Large intestine (tissue), 3 donors: Measurements from ENCODE around the gene NEK7. TPM values are rescaled to one million over a fixed set of nuclear protein-coding genes. Genes with fewer than 3 reads are reported as not detected.
"Not testable (repeated sequence)": the region's sequence is repeated elsewhere in the genome, so short reads cannot be mapped to it uniquely, and the experiment has no call there.

ENCODE experiments used
- DNase-seq, 2 donors: peaks; one replicate each; pipeline versions ENCODE4 v3.0.0 to v3.0.0-alpha.2; 2013
- H3K27ac ChIP-seq: one replicate; pipeline ENCODE4 v1.5.1; 2013; ENCODE audit warnings: low read length
- H3K27me3 ChIP-seq: 2 replicates; pipeline ENCODE4 v1.6.1; 2013; ENCODE audit warnings: low read length; ENCODE audit not compliant: control insufficient read depth, insufficient read depth
- H3K36me3 ChIP-seq: 2 replicates; pipeline ENCODE4 v1.6.1; 2013; ENCODE audit warnings: low read length; ENCODE audit not compliant: control insufficient read depth, insufficient read depth
- H3K4me1 ChIP-seq: one replicate; pipeline ENCODE4 v1.6.1; 2013; ENCODE audit warnings: low read length; ENCODE audit not compliant: control insufficient read depth, insufficient read depth
- H3K4me3 ChIP-seq: one replicate; pipeline ENCODE4 v1.5.1; 2013; ENCODE audit warnings: low read length
- H3K9me3 ChIP-seq: one replicate; pipeline ENCODE4 v1.6.1; 2013; ENCODE audit warnings: mild to moderate bottlenecking, low read depth, low read length, moderate library complexity; ENCODE audit not compliant: control insufficient read depth
- WGBS: methylation state at CpG from one replicate; pipeline ENCODE4 v1.1.5; 2013; ENCODE audit warnings: low lambda C conversion rate; ENCODE audit not compliant: insufficient coverage; 5-methylcytosine and 5-hydroxymethylcytosine counted together
- polyA plus RNA-seq: library from polyadenylated mRNA; unstranded; fragments of 120-200 nt; gene quantifications from one replicate; pipeline ENCODE4 v1.2.1, GENCODE V29; 2013

The NEK7 gene
- polyA plus RNA-seq, 1 donor, result 43.2 TPM

DNA sequence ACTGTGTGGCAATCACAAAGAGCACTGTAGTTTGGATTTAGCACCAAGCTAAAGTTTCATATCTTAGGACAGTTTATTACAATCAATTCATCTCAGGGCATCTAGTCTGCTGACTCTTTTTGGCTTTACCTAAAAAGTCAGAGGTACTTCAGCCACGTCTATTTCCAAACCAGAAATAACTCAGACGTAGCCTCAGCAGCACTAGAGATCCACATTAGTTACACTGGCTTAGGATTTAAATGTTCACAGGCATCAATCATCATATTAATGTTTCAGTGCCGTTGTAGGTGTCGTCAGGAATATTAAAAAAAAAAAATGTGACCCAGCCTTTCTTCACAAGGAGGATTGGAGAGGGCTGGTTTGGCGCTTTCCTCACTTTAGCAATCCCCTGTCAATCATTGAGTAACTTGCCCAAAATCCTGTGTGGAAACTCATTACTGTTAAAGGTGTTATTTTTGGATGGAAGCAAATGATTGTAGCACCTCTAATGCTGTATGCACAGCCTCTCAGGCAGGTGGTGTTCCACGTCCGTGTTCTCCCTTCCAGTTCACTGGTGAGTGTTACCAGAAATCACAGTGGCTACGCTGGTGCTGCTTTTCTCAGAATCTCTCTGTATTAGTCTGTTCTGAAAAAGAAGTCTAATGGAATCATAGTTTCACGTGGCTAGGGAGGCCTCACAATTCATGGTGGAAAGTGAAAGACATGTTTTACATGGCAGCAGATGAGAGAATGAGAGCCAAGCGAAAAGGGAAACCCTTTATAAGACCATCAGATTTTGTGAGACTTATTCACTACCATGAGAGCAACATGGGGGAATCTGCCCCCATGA, 45.4 kb downstream of the NEK7 start:
- WGBS, result no CpG with 5 or more reads among the region's 10 CpGs
- no peaks in the 10 kb centered on the region for H3K4me1 ChIP-seq
- H3K9me3 ChIP-seq, result no peaks in the 10 kb centered on the region
- H3K4me3 ChIP-seq, result no peak overlapping the region
- H3K27me3 ChIP-seq, result no peaks in the 10 kb centered on the region
- DNase-seq, result no peak
- H3K27ac ChIP-seq, result no peak overlapping the region
- peaks cover 2% of the 10 kb centered on the region for H3K36me3 ChIP-seq

DNA sequence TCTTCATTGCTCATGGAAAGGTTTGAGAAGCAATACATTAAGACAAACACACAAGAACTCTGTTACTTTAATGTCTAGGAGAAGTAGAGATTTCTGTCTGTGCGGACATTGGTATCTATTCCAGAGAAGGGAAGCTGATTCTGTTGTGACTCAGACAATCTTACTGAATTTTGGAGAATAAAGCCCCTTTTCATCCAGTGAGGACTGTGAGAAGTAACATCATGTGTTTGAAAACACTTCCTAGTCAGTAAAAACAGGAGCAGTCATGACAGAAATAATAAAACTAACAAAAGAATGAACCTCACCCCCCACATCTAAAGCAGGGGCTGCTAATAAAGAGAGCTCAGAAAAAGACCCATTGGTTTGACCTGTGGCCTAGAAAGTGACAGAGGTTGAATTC, 46.6 kb downstream of the NEK7 start:
- no peaks in the 10 kb centered on the region for H3K4me1 ChIP-seq
- peaks cover 2% of the 10 kb centered on the region for H3K36me3 ChIP-seq
- H3K27ac ChIP-seq, result no peak overlapping the region
- no peaks in the 10 kb centered on the region for H3K9me3 ChIP-seq
- WGBS, result 100% methylated on average over 1 of the region's 1 CpG
- no peaks in the 10 kb centered on the region for H3K27me3 ChIP-seq
- no peak overlapping the region for H3K4me3 ChIP-seq
- no peak for DNase-seq

DNA sequence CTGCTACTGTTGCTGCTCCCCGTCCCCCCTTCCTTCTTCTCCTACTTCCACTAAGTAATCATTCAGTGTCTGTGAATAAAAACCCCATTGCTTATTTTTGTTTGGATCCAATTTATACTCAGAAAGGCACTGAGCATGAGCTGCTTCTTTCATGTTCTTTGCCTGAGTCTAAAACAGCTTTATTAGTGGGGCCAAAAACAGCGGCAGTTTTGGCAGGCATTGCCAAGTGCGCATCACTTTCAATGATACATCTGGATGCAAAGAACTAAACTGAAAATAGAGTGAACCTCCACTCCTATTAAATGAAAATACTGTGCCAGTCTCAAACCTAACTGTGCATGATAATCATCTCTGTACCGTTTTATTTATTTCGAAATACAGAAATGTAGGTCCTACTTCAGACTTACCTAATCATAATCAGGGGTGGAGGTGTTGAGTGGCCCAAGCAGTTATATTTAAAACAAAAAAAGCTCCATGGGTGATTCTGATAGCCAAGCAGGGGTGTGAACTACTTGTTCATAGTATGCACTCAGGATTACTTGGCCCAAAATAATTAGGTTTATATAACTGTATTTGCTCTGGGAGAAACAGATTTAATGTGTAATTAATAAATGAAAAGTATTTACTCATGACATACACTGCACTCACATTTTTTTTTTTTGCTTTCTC, 48.4 kb downstream of the NEK7 start:
- no peak for DNase-seq
- Histone ChIP-seq H3K27ac (no peak overlapping the region), H3K9me3 (no peaks in the 10 kb centered on the region), H3K4me3 (no peak overlapping the region), H3K36me3 (peaks cover 2% of the 10 kb centered on the region), H3K27me3 (no peaks in the 10 kb centered on the region), H3K4me1 (no peaks in the 10 kb centered on the region)
- no CpG with 5 or more reads among the region's 5 CpGs for WGBS

DNA sequence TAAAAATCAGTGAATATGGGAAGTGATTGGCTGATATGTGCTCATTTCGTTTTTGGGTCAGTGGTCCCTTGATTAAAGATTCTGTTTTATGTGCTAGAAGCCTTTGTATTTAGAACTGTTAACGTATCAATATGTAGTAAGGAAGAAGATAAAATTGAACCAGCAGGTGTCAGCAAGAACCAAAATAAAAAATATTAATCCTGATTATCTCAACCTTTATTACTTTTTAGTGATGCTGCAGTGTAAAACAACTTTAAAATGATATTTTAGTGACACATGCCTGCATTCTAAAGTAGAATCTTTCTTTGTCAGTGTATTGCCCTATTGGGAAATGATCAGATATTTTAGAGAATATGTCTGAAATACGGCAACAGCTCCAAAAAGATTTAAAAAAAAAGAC, 49.5 kb downstream of the NEK7 start:
- no peak for DNase-seq
- Histone ChIP-seq H3K27ac (no peak overlapping the region), H3K9me3 (no peaks in the 10 kb centered on the region), H3K4me1 (no peaks in the 10 kb centered on the region), H3K4me3 (no peak overlapping the region), H3K27me3 (no peaks in the 10 kb centered on the region), H3K36me3 (peaks cover 2% of the 10 kb centered on the region)
- WGBS, result 77% methylated on average over 2 of the region's 3 CpGs

DNA sequence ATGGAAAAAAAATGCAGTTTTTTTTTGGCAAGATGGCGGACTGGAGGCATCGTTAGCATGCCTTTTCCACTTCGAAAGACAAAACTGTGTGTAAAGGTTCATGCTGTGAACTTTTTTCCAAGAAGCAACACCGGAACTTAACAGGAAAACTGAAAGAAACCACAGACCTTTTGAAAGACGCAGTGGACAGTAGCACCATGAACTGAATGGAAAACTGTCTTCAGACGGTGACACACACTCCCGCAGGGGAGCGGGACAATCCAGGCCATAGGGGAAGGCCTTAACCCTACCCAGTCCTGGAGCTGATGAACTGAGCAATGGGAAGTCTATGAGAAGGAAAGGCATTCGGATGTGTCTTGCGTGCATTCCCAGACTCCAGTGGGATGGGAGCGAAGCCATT, 54.9 kb downstream of the NEK7 start:
- 95% methylated on average over 3 of the region's 11 CpGs for WGBS
- peaks cover 16% of the 10 kb centered on the region for H3K36me3 ChIP-seq
- H3K4me1 ChIP-seq, result no peaks in the 10 kb centered on the region
- DNase-seq, result no peak
- H3K9me3 ChIP-seq, result peaks cover 20% of the 10 kb centered on the region
- no peak overlapping the region for H3K4me3 ChIP-seq
- no peak overlapping the region for H3K27ac ChIP-seq
- no peaks in the 10 kb centered on the region for H3K27me3 ChIP-seq

DNA sequence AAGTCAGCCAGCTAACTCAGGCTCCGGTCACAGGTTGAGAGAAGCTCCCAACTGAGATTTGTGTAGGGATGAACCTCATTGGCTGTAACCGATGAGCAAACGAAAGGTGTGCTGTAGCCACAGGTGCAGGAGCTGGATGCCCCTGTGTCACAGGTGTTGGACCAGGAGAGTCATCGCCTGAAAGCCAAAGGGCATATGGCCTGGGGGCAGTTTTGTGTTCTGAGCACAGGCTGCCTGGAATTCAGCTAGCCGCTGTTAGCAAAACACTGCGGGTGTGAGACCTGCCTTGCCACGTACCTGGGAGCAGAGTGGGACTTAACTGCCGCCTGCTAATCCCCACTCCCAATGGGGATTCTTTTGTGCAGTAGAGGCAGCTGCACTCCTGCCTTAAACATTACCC, 55.3 kb downstream of the NEK7 start:
- WGBS, result no CpG with 5 or more reads among the region's 8 CpGs
- peaks cover 16% of the 10 kb centered on the region for H3K36me3 ChIP-seq
- no peak for DNase-seq
- H3K27ac ChIP-seq, result no peak overlapping the region
- H3K4me1 ChIP-seq, result no peaks in the 10 kb centered on the region
- no peak overlapping the region for H3K4me3 ChIP-seq
- H3K9me3 ChIP-seq, result peaks cover 20% of the 10 kb centered on the region
- H3K27me3 ChIP-seq, result no peaks in the 10 kb centered on the region

DNA sequence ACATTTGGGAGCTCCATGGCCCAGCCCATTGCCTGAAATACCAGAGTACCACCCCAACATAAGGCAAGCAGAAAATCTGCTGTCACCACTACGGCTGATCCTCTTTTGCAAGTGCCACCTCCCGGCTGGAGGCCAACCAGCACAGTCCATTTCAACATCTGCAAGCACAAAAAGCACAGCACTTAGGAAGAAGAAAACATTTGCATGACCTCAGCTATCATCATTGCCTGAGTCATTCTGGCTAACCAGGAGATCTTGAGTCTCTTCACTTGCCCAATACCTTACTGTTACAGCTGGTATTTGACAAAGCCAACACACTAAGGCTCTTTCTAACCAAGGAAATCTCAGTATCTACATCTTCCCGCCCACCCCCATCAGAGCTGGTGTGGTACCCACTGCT, 55.9 kb downstream of the NEK7 start:
- DNase-seq, result no peak
- Histone ChIP-seq H3K27ac (no peak overlapping the region), H3K4me1 (no peaks in the 10 kb centered on the region), H3K36me3 (peaks cover 16% of the 10 kb centered on the region), H3K4me3 (no peak overlapping the region), H3K27me3 (no peaks in the 10 kb centered on the region), H3K9me3 (peaks cover 23% of the 10 kb centered on the region)
- WGBS, result no CpG with 5 or more reads among the region's 3 CpGs

DNA sequence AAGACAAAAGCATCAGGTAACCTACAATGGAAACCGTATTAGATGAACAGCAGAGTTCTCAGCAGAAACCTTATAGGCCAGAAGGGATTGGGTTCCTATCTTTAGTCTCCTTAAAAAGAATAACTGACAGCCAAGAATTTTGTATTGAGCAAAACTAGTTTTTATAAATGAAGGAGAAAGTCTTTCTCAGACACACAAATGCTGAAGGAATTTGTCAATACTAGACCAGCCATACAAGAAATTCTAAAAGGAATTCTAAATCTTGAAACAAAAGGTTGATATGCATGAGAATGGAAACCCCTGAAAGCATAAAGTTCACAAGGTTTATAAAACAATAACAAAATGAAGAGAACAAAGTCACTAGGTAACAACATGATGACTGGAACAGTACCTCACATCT, 58.1 kb downstream of the NEK7 start:
- H3K27ac ChIP-seq, result no peak overlapping the region
- peaks cover 23% of the 10 kb centered on the region for H3K9me3 ChIP-seq
- H3K27me3 ChIP-seq, result no peaks in the 10 kb centered on the region
- WGBS, result 100% methylated on average over 1 of the region's 1 CpG
- H3K36me3 ChIP-seq, result peaks cover 16% of the 10 kb centered on the region
- DNase-seq, result no peak
- H3K4me3 ChIP-seq, result no peak overlapping the region
- no peaks in the 10 kb centered on the region for H3K4me1 ChIP-seq

DNA sequence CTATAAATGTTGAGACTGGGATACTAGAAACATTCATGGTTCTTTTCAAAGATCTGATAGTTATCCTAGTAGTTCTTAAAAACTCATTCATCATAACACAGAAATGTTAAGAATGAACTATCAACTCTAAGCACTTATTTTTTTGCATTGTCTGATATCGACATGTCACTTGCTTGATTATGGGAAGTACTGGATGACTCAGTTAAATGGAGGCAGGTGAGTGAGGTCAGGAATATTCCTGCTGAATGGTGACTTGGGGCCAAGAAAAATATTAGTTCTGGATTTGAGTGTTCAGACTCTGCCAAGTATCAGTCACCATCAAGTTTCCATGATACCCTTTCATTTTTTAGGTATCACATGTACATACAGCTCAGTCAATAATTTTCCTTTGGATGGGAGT, 63.6 kb downstream of the NEK7 start:
- H3K27me3 ChIP-seq, result no peaks in the 10 kb centered on the region
- H3K36me3 ChIP-seq, result no peaks in the 10 kb centered on the region
- H3K4me1 ChIP-seq, result no peaks in the 10 kb centered on the region
- no CpG with 5 or more reads among the region's 1 CpG for WGBS
- H3K27ac ChIP-seq, result no peak overlapping the region
- DNase-seq, result no peak
- no peak overlapping the region for H3K4me3 ChIP-seq
- H3K9me3 ChIP-seq, result peaks cover 3% of the 10 kb centered on the region

DNA sequence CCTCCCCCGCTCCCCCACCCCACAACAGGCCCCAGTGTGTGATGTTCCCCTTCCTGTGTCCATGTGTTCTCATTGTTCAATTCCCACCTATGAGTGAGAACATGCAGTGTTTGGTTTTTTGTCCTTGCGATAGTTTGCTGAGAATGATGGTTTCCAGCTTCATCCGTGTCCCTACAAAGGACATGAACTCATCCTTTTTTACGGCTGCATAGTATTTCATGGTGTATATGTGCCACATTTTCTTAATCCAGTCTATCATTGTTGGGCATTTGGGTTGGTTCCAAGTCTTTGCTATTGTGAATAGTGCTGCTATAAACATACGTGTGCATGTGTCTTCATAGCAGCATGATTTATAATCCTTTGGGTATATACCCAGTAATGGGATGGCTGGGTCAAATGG, 70.2 kb downstream of the NEK7 start:
- H3K27ac ChIP-seq, DNase-seq, H3K4me3 ChIP-seq, H3K9me3 ChIP-seq, H3K4me1 ChIP-seq, H3K36me3 ChIP-seq, H3K27me3 ChIP-seq: not testable (repeated sequence)
- no CpG with 5 or more reads among the region's 5 CpGs for WGBS

DNA sequence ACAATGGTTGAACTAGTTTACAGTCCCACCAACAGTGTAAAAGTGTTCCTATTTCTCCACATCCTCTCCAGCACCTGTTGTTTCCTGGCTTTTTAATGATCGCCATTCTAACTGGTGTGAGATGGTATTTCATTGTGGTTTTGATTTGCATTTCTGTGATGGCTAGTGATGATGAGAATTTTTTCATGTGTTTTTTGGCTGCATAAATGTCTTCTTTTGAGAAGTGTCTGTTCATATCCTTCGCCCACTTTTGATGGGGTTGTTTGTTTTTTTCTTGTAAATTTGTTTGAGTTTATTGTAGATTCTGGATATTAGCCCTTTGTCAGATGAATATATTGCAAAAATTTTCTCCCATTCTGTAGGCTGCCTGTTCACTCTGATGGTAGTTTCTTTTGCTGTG, 70.7 kb downstream of the NEK7 start:
- H3K4me1 ChIP-seq, H3K9me3 ChIP-seq, DNase-seq, H3K27me3 ChIP-seq, H3K4me3 ChIP-seq, H3K36me3 ChIP-seq, H3K27ac ChIP-seq: not testable (repeated sequence)
- no CpG with 5 or more reads among the region's 2 CpGs for WGBS
